GM12874 (cell line): Measurements from ENCODE around the gene COPS4.

Experiments
- TF ChIP-seq, protein P1 (sequence below): IDR thresholded peaks from 2 replicates; pipeline ENCODE4 v1.5.1; 2011; ENCODE audit warnings: low read depth, mild to moderate bottlenecking, control low read depth, low read length, moderate library complexity; ENCODE audit not compliant: insufficient read depth

COPS4 gene

DNA sequence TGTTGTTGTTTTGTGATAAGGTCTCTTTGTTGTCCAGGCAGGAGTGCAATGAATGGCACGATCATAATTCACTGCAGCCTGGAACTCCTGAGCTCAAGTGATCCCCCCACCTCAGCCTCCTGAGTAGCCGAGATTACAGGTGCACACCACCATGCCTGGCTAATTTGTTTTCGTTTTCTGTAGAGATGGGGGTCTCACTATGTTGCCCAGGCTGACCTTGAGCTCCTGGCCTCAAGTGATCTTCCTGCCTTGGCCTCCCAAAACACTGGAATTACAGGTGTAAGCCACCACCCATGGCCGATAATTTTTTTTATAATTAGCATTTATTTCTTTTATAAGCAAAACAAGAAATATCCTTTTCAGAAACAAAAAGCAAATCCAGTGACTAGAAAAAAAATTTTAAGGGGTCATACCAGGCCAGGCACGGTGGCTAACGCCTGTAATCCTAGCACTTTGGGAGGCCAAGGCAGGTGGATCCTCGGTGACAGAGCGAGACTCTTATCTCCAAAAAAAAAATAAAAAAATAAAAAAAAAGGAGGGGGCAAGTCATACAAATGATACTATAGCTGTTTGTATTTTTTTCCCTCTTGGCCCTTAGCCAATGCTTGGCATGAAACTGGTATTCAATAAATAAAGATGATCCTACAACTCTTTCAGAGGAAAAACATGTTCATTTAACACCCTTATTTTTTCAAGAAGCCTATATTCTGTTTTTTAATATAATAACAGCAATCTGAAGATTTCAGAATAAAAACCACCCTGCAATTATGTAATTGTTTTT lies 76.2 kb downstream of the COPS4 start:
- TF ChIP-seq, protein P1, sequence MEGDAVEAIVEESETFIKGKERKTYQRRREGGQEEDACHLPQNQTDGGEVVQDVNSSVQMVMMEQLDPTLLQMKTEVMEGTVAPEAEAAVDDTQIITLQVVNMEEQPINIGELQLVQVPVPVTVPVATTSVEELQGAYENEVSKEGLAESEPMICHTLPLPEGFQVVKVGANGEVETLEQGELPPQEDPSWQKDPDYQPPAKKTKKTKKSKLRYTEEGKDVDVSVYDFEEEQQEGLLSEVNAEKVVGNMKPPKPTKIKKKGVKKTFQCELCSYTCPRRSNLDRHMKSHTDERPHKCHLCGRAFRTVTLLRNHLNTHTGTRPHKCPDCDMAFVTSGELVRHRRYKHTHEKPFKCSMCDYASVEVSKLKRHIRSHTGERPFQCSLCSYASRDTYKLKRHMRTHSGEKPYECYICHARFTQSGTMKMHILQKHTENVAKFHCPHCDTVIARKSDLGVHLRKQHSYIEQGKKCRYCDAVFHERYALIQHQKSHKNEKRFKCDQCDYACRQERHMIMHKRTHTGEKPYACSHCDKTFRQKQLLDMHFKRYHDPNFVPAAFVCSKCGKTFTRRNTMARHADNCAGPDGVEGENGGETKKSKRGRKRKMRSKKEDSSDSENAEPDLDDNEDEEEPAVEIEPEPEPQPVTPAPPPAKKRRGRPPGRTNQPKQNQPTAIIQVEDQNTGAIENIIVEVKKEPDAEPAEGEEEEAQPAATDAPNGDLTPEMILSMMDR: no peak

DNA sequence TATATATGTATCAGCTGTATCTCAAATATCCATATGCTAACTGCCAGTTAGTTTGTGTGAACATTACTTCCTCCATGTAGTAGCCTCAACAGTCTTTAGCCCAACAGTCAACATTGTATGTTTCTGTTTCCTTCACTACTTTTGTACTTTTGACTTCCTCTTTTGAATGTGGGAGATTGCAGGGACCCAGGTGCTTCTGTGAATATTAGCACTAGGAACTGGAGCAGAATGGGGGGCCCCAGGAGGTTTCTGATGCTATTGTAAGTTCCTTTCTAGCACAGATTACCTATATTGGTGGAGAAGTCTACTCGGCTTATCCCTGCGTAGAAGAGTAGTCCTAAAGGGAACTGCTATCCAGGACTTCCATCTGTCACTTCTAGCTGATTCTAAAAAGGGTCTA lies 77.2 kb downstream of the COPS4 start:
- TF ChIP-seq, protein P1: no peak

DNA sequence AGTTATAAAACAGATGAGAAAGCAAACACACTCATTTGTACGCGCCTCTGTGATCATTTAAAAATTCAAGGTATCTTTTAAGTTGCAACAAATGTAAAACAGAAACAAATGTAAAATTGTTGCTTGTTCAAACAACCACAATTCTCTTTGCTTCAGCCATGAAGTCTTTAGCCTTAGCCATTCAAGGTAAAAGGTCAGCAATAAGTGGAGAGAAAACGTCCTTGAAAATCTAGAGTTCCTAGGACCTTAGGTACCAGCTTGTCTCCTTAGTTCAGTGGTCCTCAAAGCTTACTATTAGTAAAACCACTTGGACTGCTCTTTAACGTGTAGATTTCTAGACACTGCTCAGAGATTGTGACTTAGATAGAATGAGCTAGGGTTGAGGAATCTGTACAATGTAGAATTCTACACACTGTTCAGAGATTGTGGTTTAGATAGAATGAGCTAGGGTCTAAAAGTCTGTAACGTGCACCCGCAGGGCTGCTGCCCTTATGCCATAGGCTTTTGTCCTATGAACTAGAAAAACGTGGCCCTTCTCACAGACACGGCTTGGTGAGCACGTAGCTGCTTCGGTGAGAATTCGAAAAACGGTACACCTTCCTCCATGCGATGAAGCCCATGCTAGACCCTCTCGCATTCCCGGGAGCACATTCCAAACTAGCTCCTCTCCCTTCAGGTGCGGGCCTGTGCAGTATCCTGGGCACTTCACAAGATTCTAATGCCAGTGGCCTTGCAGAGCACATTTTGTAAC lies 77.9 kb downstream of the COPS4 start:
- TF ChIP-seq, protein P1: no peak

DNA sequence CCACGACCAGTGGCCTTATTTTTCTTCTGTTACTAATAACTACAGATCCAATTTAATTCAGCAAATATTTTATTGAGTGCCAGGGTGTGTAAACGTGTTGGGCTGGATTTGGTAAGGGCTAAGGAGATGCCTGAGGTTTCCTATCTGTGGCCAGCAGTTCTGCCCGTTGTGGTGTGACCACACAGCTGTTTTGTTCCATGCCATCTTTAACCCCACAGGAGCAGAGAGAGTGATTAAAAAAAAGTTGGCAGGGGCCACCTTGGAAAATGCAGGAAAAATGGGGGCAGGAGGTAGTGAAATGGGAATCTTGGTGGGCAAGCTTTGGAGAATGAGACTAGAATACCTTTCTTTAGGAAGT lies 78.4 kb downstream of the COPS4 start:
- TF ChIP-seq, protein P1: no peak

DNA sequence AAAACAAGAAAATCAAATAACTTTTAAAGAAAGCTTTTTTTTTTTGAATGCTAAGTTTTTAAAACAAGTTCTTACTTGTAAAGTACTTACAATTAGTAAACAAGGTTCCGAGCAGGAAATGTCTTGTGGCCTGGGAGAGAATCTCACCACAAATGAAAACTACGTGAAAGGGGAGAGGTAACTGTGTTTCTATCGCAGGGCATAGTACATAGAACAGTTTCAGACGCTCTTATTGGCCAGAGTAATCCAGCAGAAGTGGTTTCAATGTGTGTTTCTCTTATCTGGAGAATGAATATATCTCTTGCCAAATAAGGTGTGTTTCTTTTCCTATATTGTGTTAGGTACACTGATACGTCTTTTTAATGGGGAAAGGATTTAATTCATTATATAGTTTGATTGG lies 79.6 kb downstream of the COPS4 start, which contains the start of gene PLAC8:
TSS of gene PLAC8 (minus strand) at position 154 of the 400 bp plus-strand sequence. CDS start 6,808 bp downstream, outside the sequence.
- TF ChIP-seq, protein P1: no peak

DNA sequence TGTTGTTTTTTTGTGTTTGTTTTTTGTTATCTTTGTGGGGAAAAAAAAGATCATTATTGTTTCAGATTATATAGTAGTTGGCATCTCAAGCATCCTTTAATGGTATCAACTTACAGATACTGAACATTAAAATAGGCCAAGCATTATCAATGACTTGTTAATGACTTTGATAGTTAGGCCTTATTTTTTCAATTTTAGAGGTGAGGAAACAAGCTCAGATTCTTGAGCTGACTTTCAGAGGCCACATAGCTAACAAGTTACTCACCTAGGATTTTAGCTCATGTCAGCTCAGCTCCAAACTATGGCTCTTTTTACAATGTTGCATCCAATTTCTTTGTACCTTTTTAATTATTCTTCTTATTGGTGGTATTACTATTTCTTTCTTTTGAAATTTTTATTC lies 80.0 kb downstream of the COPS4 start:
- TF ChIP-seq, protein P1: no peak

DNA sequence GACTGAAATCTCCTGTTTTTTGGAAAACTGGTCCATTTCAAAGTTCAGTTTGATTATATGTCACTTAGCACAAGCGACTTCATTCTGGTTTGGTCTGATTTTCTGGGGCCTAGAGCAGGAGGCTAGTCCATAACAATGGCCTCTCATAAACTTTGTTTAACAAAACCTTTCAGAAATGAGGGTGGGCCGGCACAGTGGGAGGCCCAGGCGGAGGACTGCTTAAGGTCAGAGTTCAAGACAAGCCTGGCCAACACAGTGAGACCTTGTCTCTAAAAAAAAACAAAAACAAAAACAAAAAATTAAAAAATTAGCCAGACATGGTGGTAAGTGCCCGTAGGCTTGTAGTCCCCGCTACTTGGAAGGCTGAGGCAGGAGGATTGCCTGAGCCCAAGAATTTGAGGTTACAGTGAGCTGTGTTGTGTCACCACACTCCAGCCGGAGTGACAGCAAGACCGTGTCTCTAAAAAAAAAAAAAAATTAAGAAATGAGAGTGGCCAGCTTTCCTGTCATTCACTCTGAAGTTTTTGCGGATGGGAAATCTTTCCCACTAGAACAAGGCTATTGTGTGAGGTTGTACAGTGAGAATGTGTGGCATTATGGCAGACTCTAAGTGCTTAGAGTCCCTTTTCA lies 80.8 kb downstream of the COPS4 start:
- TF ChIP-seq, protein P1: no peak
